GM18861 (cell line): ENCODE measurements around the gene TTC7B.

Experiments
- ATAC-seq: cut with Tn5 transposase; IDR thresholded peaks from one replicate; pipeline ENCODE4 v1.9.1; 2021; ENCODE audit not compliant: unreplicated experiment

Gene TTC7B

DNA sequence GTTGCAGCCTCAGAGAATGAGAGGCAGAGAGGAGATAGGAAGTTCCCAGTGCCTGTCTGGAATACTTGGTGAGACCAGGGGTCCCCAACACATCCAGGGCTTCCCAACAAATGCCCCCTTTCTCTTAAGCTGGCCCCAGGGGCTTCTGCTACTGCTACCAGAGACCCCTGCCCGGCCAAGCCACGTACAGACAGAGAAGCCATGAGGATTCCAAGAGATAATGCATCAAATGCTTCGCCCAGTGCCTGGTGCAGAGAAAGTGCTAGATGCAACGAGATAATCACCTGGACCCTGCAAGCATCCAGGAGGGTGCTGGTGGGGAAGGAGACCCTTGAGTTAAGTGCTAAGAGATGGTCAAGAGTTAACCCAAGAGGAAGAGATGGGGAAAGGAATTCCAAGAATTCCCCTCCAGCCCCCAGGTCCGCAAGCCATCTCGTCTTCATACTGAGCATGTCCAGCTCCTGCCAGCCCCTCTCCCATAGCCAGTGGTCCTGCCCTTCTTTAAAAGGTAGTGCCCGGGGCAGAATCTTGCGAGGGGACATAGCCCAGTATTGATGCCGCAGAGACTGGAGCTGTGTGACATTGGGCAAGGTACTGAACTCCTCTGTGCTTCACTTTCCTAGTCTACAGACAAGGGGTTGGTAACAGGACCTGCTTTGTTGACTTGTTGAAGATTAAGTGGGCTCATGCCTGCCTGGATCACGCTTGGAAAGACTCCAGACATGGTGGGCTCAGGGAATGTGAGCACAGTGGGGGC, 316.1 kb downstream of the TTC7B start:
- ATAC-seq: no peak

GRCh38 chr14:90499121-90499520, 317.1 kb downstream of the TTC7B start:
- no peak for ATAC-seq

GRCh38 chr14:90498198-90498597, 318.0 kb downstream of the TTC7B start:
- ATAC-seq: no peak

GRCh38 chr14:90496379-90496778, 319.9 kb downstream of the TTC7B start:
- ATAC-seq: no peak

DNA sequence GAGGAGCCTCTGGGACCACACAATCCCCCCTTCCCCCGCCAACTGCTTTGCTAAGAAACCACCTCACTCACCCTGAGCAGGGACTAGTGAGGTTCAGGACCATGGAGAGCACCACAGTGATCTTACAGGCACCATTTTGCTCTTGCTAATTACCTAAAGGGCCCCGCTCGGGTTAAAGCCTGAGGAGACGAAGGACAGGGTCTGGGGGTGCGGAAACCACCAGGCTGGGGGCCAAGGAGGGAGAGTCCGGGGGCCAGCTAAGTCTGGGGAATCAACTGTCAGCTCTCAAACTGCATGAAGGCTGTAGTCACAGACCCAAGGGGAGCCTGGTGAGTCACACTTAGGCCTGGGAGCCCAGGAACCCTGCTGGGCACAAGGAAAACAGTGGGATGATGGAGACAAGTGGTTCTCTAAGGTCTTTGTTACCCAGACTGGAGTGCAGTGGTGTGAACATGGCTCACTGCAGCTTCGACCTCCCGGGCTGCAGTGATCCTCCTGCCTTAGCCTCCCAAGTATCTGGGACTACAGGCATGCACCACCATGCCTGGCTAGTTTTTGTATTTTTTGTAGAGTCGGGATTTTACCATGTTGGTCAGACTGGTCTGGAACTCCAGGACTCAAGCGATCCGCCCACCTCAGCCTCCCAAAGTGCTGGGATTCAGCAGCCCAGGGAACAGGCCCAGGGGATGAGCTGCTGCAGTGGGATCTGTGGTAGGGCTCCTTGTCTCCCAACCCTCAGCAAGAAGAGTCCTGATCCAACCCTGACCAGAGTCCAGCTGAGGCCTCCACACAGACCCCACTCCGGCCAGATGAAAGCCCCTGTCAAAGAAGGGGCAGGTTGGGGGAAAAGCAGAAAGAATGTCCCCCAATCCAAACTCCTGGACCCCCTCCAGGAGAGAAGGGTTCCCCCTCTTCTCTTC, 320.6 kb downstream of the TTC7B start:
- no peak for ATAC-seq

- ATAC-seq: no peak
These were observed 324.2 kb downstream of the TTC7B start for GRCh38 chr14:90491911-90492531.

DNA sequence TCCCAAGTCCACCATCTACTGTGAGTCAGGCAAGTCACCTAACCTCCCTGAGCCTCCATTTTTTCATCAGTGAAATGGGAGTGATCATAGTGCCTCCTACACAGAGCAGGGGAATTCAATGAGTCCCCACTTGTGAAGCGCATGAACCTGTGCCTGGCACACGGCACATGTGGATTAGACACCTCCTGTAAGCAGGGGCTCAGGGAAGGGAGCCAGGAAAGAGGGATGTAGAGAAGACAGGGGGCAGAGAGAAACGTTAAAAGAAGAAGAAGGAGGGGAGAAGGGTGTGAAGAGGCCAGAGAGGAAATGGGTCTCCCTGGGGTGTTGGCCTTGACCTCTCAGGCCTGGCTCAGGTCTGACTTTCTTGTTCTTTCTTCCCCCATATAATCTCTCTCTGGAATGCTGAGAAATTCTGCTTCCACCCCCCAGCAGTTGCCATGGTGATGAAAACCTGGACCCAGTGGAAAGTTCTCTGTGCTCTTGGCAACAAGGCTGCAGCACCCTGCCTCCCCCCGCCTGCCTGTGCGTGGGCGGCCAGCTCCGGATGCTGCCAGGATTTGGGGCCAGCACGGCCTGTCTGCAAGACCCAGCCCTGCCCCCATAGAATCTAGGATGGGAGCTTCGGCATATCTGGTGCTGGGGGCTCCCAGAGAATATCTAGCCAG, 324.9 kb downstream of the TTC7B start:
- no peak for ATAC-seq

GRCh38 chr14:90490720-90491050, 325.5 kb downstream of the TTC7B start:
- no peak for ATAC-seq

DNA sequence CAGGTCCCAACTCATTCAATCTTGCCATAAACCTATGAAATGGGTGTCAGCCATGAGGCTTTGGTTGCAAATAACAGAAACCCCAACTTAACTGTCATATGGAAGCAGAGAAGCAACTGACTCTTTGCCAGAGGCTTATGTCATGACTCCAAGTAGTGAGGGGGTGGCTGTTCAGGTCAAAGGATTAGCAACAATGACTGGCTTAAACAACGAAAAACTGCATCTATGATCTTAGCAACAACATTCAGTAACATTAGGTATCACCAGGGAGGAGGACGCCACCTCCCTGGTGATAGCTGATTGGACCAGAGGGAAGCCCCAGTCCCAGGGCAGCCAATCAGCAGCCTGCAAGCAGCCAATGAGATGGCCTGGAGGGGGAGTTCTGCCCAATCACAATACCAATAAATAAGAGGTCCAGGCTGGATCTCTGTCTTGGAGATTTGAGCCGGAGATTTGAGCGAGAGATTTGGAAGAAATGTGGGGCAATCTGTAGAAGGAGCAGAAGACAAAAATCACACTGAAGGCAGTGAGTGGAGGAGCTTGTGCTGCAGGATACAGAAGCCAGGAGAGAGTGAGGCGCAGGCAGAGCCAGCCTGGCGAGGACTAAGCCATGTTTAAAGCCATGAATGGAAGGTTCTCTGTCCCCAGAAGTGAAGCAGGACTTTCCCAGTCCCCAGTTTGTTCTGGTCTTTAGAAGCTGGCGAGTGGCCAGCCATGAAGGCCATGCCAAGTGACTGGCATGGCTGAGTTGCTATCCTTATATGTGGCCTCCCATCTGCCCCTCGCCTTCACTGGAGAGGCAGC, 326.1 kb downstream of the TTC7B start:
- ATAC-seq: no peak

DNA sequence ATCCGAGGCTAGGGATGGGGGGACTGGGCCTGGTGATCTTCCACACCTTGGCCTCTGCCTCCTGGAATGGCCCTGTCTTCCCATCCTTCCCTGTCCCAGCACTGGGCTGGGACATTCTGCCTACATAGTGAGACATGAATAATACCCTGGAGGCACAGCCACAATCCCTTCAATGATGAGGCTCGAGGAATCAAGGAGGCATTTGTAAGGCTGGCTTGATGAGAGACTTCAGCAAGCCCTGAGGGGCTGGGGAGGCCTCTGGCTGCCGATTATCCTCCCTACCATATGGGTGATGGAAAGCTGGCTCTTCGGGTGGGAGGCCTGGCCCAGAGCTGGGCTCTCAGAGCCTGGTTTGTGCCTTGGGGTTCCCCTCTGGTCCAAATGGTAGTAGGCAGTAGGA, 326.9 kb downstream of the TTC7B start:
- ATAC-seq: no peak

GRCh38 chr14:90488256-90488655, 328.0 kb downstream of the TTC7B start:
- no peak for ATAC-seq

DNA sequence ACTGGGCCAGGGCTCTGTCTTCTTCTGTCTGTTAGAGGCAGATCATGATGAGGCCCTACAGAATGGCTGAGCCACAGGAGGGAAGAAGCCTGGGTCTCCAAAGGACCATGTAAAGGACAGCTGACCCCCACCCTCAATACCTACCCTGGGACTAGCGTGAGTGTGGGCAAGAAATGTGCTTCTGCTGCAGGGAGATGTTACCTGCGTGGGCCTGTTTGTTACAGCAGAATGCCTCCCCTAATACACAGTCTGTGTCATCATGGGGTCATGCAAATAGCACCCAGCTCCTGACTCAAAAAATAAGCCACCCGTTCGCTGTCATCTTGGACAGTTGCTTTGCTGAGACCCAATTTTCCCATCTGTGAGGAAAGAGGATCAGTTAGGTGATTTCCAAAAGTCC, 328.8 kb downstream of the TTC7B start:
- no peak for ATAC-seq

DNA sequence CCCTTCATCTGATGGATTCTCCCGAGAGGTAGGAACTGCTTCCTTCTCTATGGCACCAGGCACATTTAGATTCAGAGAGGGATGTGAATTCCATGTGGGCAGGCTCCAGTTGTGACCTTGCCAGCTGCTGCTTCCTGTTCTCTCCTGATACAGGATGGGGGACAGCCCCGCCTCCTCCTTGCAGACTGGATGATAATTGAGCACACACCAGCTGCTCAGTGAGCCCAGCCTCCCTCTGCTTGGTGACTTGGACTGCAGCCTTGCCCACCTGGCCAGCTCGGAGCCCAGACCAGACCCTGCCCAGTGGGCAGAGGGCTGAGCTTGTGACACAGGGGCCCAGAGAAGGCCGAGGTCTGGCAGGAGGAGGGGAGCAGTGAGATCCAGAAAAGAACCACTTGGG, 329.2 kb downstream of the TTC7B start:
- ATAC-seq: no peak

GRCh38 chr14:90484291-90484690, 331.9 kb downstream of the TTC7B start:
- no peak for ATAC-seq

DNA sequence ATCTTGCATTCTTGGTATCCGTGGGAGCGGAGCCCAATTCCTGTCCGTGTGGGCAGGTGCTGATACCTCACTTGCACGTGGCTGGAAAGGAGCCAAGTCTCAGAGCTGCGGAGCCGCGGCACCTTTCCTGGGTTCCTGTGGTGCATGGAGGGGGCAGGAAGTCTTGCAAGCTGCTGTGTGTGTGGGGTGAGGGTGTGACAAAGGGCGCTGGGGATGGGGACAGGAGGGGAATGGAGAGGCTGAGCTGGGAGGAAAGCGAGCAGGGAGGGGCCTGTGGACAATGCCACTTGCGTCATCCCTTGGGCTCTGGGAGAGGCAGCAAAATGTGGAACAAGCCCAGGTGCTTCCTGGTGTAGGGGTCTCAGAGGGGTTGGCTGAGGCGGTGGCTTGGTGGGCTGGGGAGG, 332.7 kb downstream of the TTC7B start:
- ATAC-seq: no peak

GRCh38 chr14:90483117-90483516, 333.1 kb downstream of the TTC7B start:
- ATAC-seq: no peak

DNA sequence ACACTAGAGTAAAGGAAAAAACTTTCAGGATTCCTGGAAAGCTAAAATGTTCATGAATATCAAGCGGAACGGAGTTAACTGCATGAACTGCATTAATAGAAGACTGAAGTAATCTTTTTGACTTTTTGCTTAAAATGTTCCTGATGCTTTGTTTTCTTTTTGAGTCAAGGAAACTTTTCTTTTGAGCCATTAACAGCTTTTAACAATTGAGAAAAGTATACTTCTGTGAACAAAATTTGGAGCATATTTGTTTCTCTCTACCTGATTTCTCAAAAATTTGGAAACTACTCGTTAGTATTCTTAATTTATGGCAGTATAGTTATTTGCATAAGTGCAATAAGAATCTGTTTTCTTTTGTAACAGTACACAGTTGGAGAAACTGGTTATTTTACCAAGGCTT, 340.9 kb downstream of the TTC7B start:
- ATAC-seq: no peak
